Upper lobe of right lung (tissue), 1 donor: ENCODE measurements around the gene ACAA2. TPM values are rescaled to one million over a fixed set of nuclear protein-coding genes. Genes with fewer than 3 reads are reported as not detected.
A peak's percentile ranks its signal among the peaks of the same experiment; 100 is the strongest.

Source experiments
- ATAC-seq: fragments of 200-7000 bp; cut with Tn5 transposase; one replicate; pipeline ENCODE4 v1.9.1; 2020; ENCODE audit warnings: mild to moderate bottlenecking, moderate library complexity
- DNase-seq: peaks from one replicate; pipeline ENCODE4 v3.0.0-alpha.2; 2020
- H3K27ac ChIP-seq: fragments of 200-600 bp; one replicate; pipeline ENCODE4 v1.8.0; 2022
- H3K27me3 ChIP-seq: fragments of 200-600 bp; one replicate; pipeline ENCODE4 v1.8.0; 2022; ENCODE audit warnings: mild to moderate bottlenecking
- H3K36me3 ChIP-seq: fragments of 200-600 bp; one replicate; pipeline ENCODE4 v1.8.0; 2022
- H3K4me1 ChIP-seq: fragments of 200-600 bp; one replicate; pipeline ENCODE4 v1.8.0; 2022
- H3K4me3 ChIP-seq: fragments of 200-600 bp; one replicate; pipeline ENCODE4 v1.8.0; 2022; ENCODE audit warnings: mild to moderate bottlenecking
- H3K9me3 ChIP-seq: fragments of 200-600 bp; one replicate; pipeline ENCODE4 v1.8.0; 2022
- CTCF ChIP-seq: fragments of 200-600 bp; IDR thresholded peaks from one replicate; pipeline ENCODE4 v1.8.0; 2022; ENCODE audit warnings: antibody characterized with exemption
- intact Hi-C: fragments of 100-400 bp; cut with DNase I; formaldehyde crosslinking; loops from one replicate; pipeline ENCODE4 v1.11.0; 2022
- total RNA-seq: library from RNA; stranded (reverse); fragmentation: NEBNext Ultra II Directional; extraction: Animal tissue kit (Norgen Biotek cat#: 25700); gene quantifications from one replicate; pipeline ENCODE4 v1.2.1, GENCODE V29; 2021
- donor health status: DM: no; HTN: yes; CAD: no; lungs with severe emphysema.

ACAA2 gene
- total RNA-seq, 1 donor from 2014 or later, result 68.9 TPM

- intact Hi-C loops, result no loop called here
- H3K27ac ChIP-seq, result no peak overlapping the region
- no peak for TF ChIP-seq CTCF
- H3K4me1 ChIP-seq, result no peaks in the 10 kb centered on the region
- ATAC-seq, result peak; percentile 81
- peak; percentile 53 for DNase-seq
- no peaks in the 10 kb centered on the region for H3K36me3 ChIP-seq
- H3K27me3 ChIP-seq, result no peaks in the 10 kb centered on the region
- no peaks in the 10 kb centered on the region for H3K9me3 ChIP-seq
- no peak overlapping the region for H3K4me3 ChIP-seq
Observed at GRCh38 chr18:49747876-49748275, 65.5 kb downstream of the ACAA2 start.

- DNase-seq (peak; percentile 38), ATAC-seq (no peak)
- no peaks in the 10 kb centered on the region for H3K4me1 ChIP-seq
- no peaks in the 10 kb centered on the region for H3K36me3 ChIP-seq
- H3K27ac ChIP-seq, result no peak overlapping the region
- no peak for TF ChIP-seq CTCF
- H3K9me3 ChIP-seq, result no peaks in the 10 kb centered on the region
- H3K27me3 ChIP-seq, result no peaks in the 10 kb centered on the region
- no peak overlapping the region for H3K4me3 ChIP-seq
- intact Hi-C loops, result no loop called here
Observed at GRCh38 chr18:49745045-49746014, 68.0 kb downstream of the ACAA2 start.

DNA sequence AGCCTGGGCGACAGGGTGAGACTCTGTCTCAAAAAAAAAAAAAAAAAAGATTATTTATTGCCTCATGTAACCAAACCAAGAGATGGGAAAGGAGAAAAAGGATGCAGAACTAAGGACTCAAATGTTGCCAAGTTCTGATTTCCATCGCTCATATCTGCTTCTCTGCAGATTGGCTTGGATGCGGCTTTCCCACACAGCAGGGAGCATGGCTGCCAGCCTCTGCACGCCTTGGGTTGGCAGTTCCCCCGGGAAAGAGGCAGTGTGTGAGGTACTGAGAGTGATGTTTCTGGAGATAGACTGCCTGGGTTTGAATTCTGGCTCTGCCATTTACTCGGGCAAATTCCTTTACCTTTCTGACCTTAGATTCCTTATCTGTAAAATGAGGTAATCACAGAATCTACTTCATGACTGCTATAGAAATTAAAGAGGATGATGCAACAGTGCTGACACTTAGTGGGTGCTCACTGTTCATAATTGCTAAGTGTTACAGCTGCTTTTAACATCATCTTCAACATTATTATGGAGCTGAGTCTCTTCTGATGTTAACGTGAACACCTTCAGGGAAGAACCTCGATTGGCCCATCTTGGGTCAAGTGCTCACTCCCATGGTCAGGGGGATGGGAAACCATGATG is 68.8 kb downstream of the ACAA2 start:
- Histone ChIP-seq H3K36me3 (no peaks in the 10 kb centered on the region), H3K4me3 (no peak overlapping the region), H3K9me3 (no peaks in the 10 kb centered on the region), H3K27me3 (no peaks in the 10 kb centered on the region), H3K4me1 (no peaks in the 10 kb centered on the region), H3K27ac (no peak overlapping the region)
- ATAC-seq, result no peak
- intact Hi-C loops, result no loop called here
- no peak for DNase-seq
- no peak for TF ChIP-seq CTCF

GRCh38 chr18:49743117-49743567 is 70.2 kb downstream of the ACAA2 start:
- Histone ChIP-seq H3K4me1 (no peaks in the 10 kb centered on the region), H3K36me3 (no peaks in the 10 kb centered on the region), H3K4me3 (no peak overlapping the region), H3K9me3 (no peaks in the 10 kb centered on the region), H3K27me3 (no peaks in the 10 kb centered on the region), H3K27ac (no peak overlapping the region)
- ATAC-seq, result no peak
- DNase-seq, result peak; percentile 18
- no peak for TF ChIP-seq CTCF
- intact Hi-C loops, result no loop called here

- no peak for DNase-seq
- intact Hi-C loops, result no loop called here
- Histone ChIP-seq H3K27ac (no peak overlapping the region), H3K36me3 (no peaks in the 10 kb centered on the region), H3K4me1 (no peaks in the 10 kb centered on the region), H3K9me3 (no peaks in the 10 kb centered on the region), H3K27me3 (no peaks in the 10 kb centered on the region), H3K4me3 (no peak overlapping the region)
- TF ChIP-seq CTCF, result no peak
- no peak for ATAC-seq
Observed at GRCh38 chr18:49742316-49743116, 70.8 kb downstream of the ACAA2 start.
